GM15510 (cell line): ENCODE data around the gene IRF8.

ENCODE experiments used
- POLR2A ChIP-seq: IDR thresholded peaks from 3 replicates; pipeline ENCODE4 v1.6.1; 2011; ENCODE audit warnings: borderline replicate concordance; ENCODE audit not compliant: insufficient read length; ENCODE audit errors: extremely low read depth

The IRF8 gene

DNA sequence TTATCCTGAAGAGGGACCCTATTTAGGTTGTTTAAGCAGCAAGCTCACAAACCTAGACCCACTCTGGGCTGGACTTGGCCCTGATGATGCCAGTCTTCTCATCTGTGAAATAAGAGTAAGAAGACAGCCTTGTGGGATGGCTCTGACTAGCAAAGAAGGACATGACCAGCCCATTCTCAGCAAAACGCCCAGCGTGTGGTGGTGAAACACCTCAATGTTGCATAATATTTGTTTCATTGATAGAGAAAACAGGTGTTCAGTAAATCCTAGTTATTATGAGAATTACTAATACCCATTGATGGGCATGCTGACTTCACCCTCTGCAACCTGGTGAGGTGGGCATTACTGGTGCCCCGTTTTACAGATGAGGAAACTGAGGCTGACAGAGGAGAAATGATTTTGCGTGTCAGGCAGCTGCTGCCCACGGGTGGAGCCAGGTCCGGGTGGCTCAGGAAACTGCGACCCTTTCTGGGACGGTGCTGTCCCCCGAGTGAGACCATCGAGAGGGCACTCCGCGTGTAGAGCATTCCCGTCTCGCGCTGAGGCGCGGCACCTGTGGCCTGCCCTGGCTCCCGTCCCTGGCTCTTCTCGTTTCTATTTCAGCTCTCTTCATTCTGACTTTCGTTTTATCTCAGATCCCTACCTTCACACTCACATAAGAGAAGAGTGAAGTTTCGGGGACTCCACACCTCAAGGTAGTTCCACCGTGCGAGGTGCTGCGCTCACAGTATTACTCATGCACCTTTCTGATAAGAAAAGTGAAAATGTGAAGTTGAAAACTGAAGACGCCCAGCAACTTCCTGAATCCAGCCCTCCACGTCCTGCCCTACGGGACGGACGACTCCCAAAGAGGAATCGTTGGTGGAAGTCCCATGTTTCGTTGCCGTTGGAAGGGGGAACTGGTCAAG, 48.5 kb downstream of the IRF8 start:
- peak; percentile 27 for TF ChIP-seq POLR2A

GRCh38 chr16:85948138-85948509, 49.2 kb downstream of the IRF8 start:
- no peak for TF ChIP-seq POLR2A

DNA sequence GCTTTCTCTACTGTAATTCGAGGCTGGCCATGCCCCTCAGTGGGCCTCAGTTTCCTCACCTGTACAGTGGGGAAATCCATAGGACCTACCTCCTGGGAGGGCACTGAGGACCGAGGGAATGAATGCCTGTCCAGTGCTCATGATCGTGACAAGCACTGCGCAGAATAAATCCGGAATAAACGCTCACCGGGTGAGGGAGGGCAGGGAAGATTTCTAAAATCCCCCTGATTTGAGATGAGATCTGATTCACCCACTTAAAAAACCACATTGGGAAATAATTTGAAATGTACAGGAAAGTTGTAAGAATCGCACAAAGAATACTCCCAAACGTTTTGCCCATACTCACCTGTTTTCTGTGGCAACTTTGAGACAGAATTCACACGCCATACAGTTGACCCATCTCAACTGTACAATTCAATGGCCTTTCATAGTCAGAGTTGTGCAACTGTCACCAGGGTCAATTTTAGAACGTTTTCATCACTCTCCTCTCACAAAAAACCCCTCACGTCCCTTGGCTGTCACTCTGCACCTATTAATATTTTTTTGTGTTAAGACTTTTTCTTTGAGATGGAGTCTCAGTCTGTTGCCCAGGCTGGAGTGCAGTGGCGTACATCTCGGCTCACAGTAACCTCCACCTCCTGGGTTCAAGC, 49.8 kb downstream of the IRF8 start:
- TF ChIP-seq POLR2A = no peak

GRCh38 chr16:85950136-85950918, 51.4 kb downstream of the IRF8 start:
- no peak for TF ChIP-seq POLR2A

DNA sequence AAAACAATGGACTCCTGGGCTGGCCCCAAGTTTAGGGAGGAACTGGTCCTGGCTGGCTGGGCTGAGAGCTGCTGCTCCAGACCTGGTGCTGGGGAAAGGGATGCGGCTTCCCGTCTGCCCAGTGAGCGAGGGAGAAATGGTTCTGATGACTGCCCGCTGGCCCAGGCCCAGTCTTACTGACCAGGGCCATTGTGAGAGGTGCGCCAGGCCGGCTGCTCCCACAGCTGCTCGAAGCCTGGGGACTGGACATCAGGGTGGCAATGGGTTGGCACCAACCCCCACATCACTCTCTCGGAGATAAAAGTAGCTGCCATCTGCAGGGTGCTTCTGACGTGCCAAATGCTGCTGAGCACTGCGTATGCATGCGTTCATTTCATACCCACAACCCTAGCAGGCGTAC, 53.2 kb downstream of the IRF8 start:
- TF ChIP-seq POLR2A = no peak

GRCh38 chr16:85952811-85953210, 53.8 kb downstream of the IRF8 start:
- TF ChIP-seq POLR2A = no peak

GRCh38 chr16:85954927-85955519, 56.1 kb downstream of the IRF8 start:
- no peak for TF ChIP-seq POLR2A

GRCh38 chr16:85955566-85955965, 56.6 kb downstream of the IRF8 start:
- no peak for TF ChIP-seq POLR2A

- no peak for TF ChIP-seq POLR2A
These were observed 57.5 kb downstream of the IRF8 start for GRCh38 chr16:85956426-85956825.

- no peak for TF ChIP-seq POLR2A
These were observed 59.8 kb downstream of the IRF8 start for GRCh38 chr16:85958731-85959130.

DNA sequence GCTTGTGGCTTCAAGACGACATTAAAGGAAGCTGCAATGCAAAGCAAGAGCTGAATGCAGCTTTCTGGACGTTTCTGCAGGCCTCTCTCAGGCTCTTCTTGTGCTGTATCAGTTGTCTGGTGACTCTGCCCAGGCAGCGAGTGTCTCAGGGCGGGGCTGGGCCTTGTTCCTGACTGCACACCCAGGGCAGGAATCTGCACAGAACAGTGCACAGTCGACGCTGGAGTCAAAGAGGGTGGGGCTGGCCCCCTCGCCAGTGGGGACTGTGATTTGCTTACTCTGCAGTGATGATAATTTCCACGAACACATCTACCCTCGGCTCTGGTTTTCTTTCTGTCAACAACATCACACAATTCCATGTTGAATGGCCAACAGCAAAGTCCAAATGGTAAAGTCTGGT, 60.7 kb downstream of the IRF8 start:
- no peak for TF ChIP-seq POLR2A

GRCh38 chr16:85960486-85961046, 61.6 kb downstream of the IRF8 start:
- no peak for TF ChIP-seq POLR2A

- TF ChIP-seq POLR2A = no peak
These were observed 63.3 kb downstream of the IRF8 start for GRCh38 chr16:85961988-85962915.
